ENCODE data around the gene PARD3. TPM values are rescaled to one million over a fixed set of nuclear protein-coding genes. Genes with fewer than 3 reads are reported as not detected.
A peak's percentile ranks its signal among the peaks of the same experiment; 100 is the strongest.

PARD3 gene
- total and polyA plus RNA-seq, 10 of the 15 experiments (the other 5 are each of a cell fraction or from before 2014, with no cell fraction given) = 2.6 to 43.1 (median 13.9) TPM

- no peaks in the 10 kb centered on the region for H3K9me3 ChIP-seq (replicated peaks; ENCODE audit: control insufficient read depth, insufficient read depth, low read length)
- no peak overlapping the region for H3K4me3 ChIP-seq
- H3K4me1 ChIP-seq (ENCODE audit: control insufficient read depth, insufficient read depth, low read length) = no peaks in the 10 kb centered on the region
- TF ChIP-seq RELA (IDR thresholded peaks at IDR 0.05; ENCODE audit: borderline replicate concordance, partially characterized antibody) (no peak), HDAC6 (IDR thresholded peaks at IDR 0.05; ENCODE audit: unreplicated experiment) (no peak)
- no peaks in the 10 kb centered on the region for H3K36me3 ChIP-seq (ENCODE audit: control insufficient read depth in 2 of 2, insufficient read depth in 2 of 2, low read length in 1 of 2)
- no peak overlapping the region for H3K9ac ChIP-seq (ENCODE audit: control insufficient read depth, insufficient read depth, low read length)
- H2AFZ ChIP-seq (ENCODE audit: control insufficient read depth, low read depth, low read length) = no peak overlapping the region
- CTCF ChIA-PET = no interaction called here
- SMC1A ChIA-PET (ENCODE audit: uncharacterized antibody, unreplicated experiment) = interaction anchor here (1.0 to 1.6 kb wide), 2 partner anchors 10 to 34 kb away, joined by 3 to 4 read pairs; no protein-coding TSS in a partner anchor
- ATAC-seq = no peak
- H4K20me1 ChIP-seq (ENCODE audit: control insufficient read depth, insufficient read depth) = no peaks in the 10 kb centered on the region
- in situ Hi-C loops (cut with MboI) = no loop called here
- no peak overlapping the region for H3K4me2 ChIP-seq (ENCODE audit: control insufficient read depth, insufficient read depth)
- no peak for DNase-seq (ENCODE audit: low read depth, low spot score)
- no peak for FAIRE-seq
- BruUV-seq (replicated peaks) = no TSS peak
- no peaks in the 10 kb centered on the region; a peak in 1 of 4 replicates for H3K27me3 ChIP-seq (replicated peaks in 1 of 2; ENCODE audit: control insufficient read depth in 2 of 2, insufficient read depth in 2 of 2, low read length in 1 of 2)
- no peak overlapping the region for H3K27ac ChIP-seq (ENCODE audit: control insufficient read depth, insufficient read depth)
- no peaks in the 10 kb centered on the region for H3K79me2 ChIP-seq (ENCODE audit: control insufficient read depth, insufficient read depth, low read length)
- WGBS (ENCODE audit: insufficient coverage, insufficient replicate concordance, low lambda C conversion rate, missing lambda C conversion rate) = 37% methylated on average over 3 of the region's 3 CpGs
- POLR2A ChIA-PET = no interaction called here
- RAD21 ChIA-PET (ENCODE audit: unreplicated experiment) = no interaction called here
- intact Hi-C loops (cut with micrococcal nuclease; ENCODE audit: unreplicated experiment) = no loop called here
These were observed 409.3 kb downstream of the PARD3 start for GRCh38 chr10:34405611-34406462.

GRCh38 chr10:34403512-34403911, 411.6 kb downstream of the PARD3 start:
- H3K9ac ChIP-seq (ENCODE audit: control insufficient read depth, insufficient read depth, low read length) = no peak overlapping the region
- no peak overlapping the region for H2AFZ ChIP-seq (ENCODE audit: control insufficient read depth, low read depth, low read length)
- in situ Hi-C loops (cut with MboI) = no loop called here
- H3K79me2 ChIP-seq (ENCODE audit: control insufficient read depth, insufficient read depth, low read length) = no peaks in the 10 kb centered on the region
- no TSS peak for BruUV-seq (replicated peaks)
- FAIRE-seq = no peak
- WGBS (ENCODE audit: insufficient coverage, insufficient replicate concordance, low lambda C conversion rate, missing lambda C conversion rate) = 19% methylated on average over 4 of the region's 4 CpGs
- CTCF ChIA-PET = interaction anchor here (1.0 kb wide), 1 partner anchor 43 kb away, joined by 3 read pairs; no protein-coding TSS in a partner anchor
- no peak overlapping the region for H3K27ac ChIP-seq (ENCODE audit: control insufficient read depth, insufficient read depth)
- ATAC-seq = peak; percentile 55
- no peaks in the 10 kb centered on the region for H3K9me3 ChIP-seq (replicated peaks; ENCODE audit: control insufficient read depth, insufficient read depth, low read length)
- H3K4me3 ChIP-seq = no peak overlapping the region
- no peaks in the 10 kb centered on the region for H3K36me3 ChIP-seq (ENCODE audit: control insufficient read depth in 2 of 2, insufficient read depth in 2 of 2, low read length in 1 of 2)
- no peaks in the 10 kb centered on the region for H4K20me1 ChIP-seq (ENCODE audit: control insufficient read depth, insufficient read depth)
- DNase-seq (ENCODE audit: low read depth, low spot score) = no peak
- SMC1A ChIA-PET (ENCODE audit: uncharacterized antibody, unreplicated experiment) = interaction anchor here (0.6 to 2.0 kb wide), 7 partner anchors 8 to 253 kb away, joined by 3 to 7 read pairs (median 4); no protein-coding TSS in a partner anchor
- H3K4me2 ChIP-seq (ENCODE audit: control insufficient read depth, insufficient read depth) = no peak overlapping the region
- RAD21 ChIA-PET (ENCODE audit: unreplicated experiment) = interaction anchor here (1.6 kb wide), 1 partner anchor 49 kb away, joined by 3 read pairs; no protein-coding TSS in a partner anchor
- intact Hi-C loops (cut with micrococcal nuclease; ENCODE audit: unreplicated experiment) = no loop called here
- H3K27me3 ChIP-seq (replicated peaks in 1 of 2; ENCODE audit: control insufficient read depth in 2 of 2, insufficient read depth in 2 of 2, low read length in 1 of 2) = no peaks in the 10 kb centered on the region; a peak in 1 of 4 replicates
- POLR2A ChIA-PET = interaction anchor here (1.4 kb wide), 1 partner anchor 7 kb away, joined by 5 read pairs; no protein-coding TSS in a partner anchor
- H3K4me1 ChIP-seq (ENCODE audit: control insufficient read depth, insufficient read depth, low read length) = no peaks in the 10 kb centered on the region
- TF ChIP-seq HSF1 (IDR thresholded peaks at IDR 0.05; ENCODE audit: low read depth, low read length) (no peak), MYC (IDR thresholded peaks at IDR 0.05; ENCODE audit: insufficient read depth, insufficient read length, insufficient replicate concordance, low read length, severe bottlenecking) (no peak), SMAD1 (IDR thresholded peaks at IDR 0.05; ENCODE audit: low read depth, partially characterized antibody) (no peak), ATF3 (IDR thresholded peaks at IDR 0.05; ENCODE audit: borderline replicate concordance, extremely low read depth, low read depth, low read length) (no peak), FOXK2 (IDR thresholded peaks at IDR 0.05) (no peak), SKIL (IDR thresholded peaks at IDR 0.05; ENCODE audit: low read depth, poor library complexity, severe bottlenecking) (no peak), SP1 (IDR thresholded peaks at IDR 0.05; ENCODE audit: low read depth, low read length) (no peak), JUNB (IDR thresholded peaks at IDR 0.05) (no peak), POLR2AphosphoS2 (IDR thresholded peaks at IDR 0.05; ENCODE audit: low read depth, low read length) (no peak), KAT2A (conservative IDR thresholded peaks at IDR 0.05; ENCODE audit: control insufficient read depth, low read depth, low read length) (no peak)

All from GM12878 (cell line).